GM23338 (cell line): ENCODE results near the gene HDC. TPM values are rescaled to one million over a fixed set of nuclear protein-coding genes. Genes with fewer than 3 reads are reported as not detected.

ENCODE experiments used
- ATAC-seq: fragments of 200-7000 bp; cut with Tn5 transposase; 3 replicates; pipeline ENCODE4 v1.9.1; 2020
- DNase-seq: peaks from one replicate; pipeline ENCODE4 v3.0.0-alpha.2; 2015; ENCODE audit warnings: low spot score
- H2AFZ ChIP-seq: fragments of 200-600 bp; sonication (generic); 2 replicates; pipeline ENCODE4 v1.8.0; 2016; ENCODE audit warnings: antibody characterized with exemption, mild to moderate bottlenecking, moderate library complexity
- H3F3A ChIP-seq: fragments of 200-600 bp; sonication (generic); replicated peaks from 2 replicates; pipeline ENCODE4 v1.8.0; 2017; ENCODE audit warnings: antibody characterized with exemption, mixed run types, low read depth
- H3K27ac ChIP-seq: fragments of 200-600 bp; sonication (generic); 2 replicates; pipeline ENCODE4 v1.6.1; 2016; ENCODE audit warnings: low read depth
- H3K27me3 ChIP-seq: fragments of 200-600 bp; sonication (generic); 2 replicates; pipeline ENCODE4 v1.8.0; 2016; ENCODE audit warnings: mild to moderate bottlenecking, mixed run types, moderate library complexity; ENCODE audit not compliant: insufficient read depth
- H3K36me3 ChIP-seq: fragments of 200-600 bp; sonication (generic); 2 replicates; pipeline ENCODE4 v1.8.0; 2016; ENCODE audit warnings: mild to moderate bottlenecking; ENCODE audit not compliant: insufficient read depth
- H3K4me1 ChIP-seq: fragments of 200-600 bp; sonication (generic); 2 replicates; pipeline ENCODE4 v1.8.0; 2016; ENCODE audit warnings: mild to moderate bottlenecking, moderate library complexity; ENCODE audit not compliant: insufficient read depth
- H3K4me2 ChIP-seq: fragments of 200-600 bp; sonication (generic); 2 replicates; pipeline ENCODE4 v1.7.1; 2017; ENCODE audit warnings: mixed run types
- H3K4me3 ChIP-seq: fragments of 200-600 bp; sonication (generic); 2 replicates; pipeline ENCODE4 v1.6.1; 2016; ENCODE audit warnings: mixed run types
- H3K79me2 ChIP-seq: fragments of 200-600 bp; sonication (generic); replicated peaks from 2 replicates; pipeline ENCODE4 v1.8.0; 2017; ENCODE audit warnings: mild to moderate bottlenecking; ENCODE audit not compliant: insufficient read depth
- H3K9me2 ChIP-seq: fragments of 200-600 bp; sonication (generic); 2 replicates; pipeline ENCODE4 v1.8.0; 2017; ENCODE audit not compliant: insufficient read depth
- H4K20me1 ChIP-seq: fragments of 200-600 bp; sonication (generic); replicated peaks from 2 replicates; pipeline ENCODE4 v1.8.0; 2017; ENCODE audit warnings: mild to moderate bottlenecking; ENCODE audit not compliant: insufficient read depth
- H3K27ac Mint-ChIP-seq: 2 replicates; pipeline ENCODE4 v1.8.0; 2020; ENCODE audit warnings: inconsistent platforms, mild to moderate bottlenecking, moderate library complexity, mixed read lengths
- H3K27me3 Mint-ChIP-seq: 3 replicates; pipeline ENCODE4 v1.8.0; 2022; ENCODE audit warnings: low read depth, mild to moderate bottlenecking, moderate library complexity, mixed read lengths, inconsistent platforms; ENCODE audit not compliant: insufficient read depth, poor library complexity
- H3K36me3 Mint-ChIP-seq: 3 replicates; pipeline ENCODE4 v1.8.0; 2021; ENCODE audit warnings: low read depth, mild to moderate bottlenecking, inconsistent platforms, moderate library complexity, mixed read lengths
- H3K4me1 Mint-ChIP-seq: 3 replicates; pipeline ENCODE4 v1.8.0; 2020; ENCODE audit warnings: mild to moderate bottlenecking, inconsistent platforms, mixed read lengths
- H3K4me3 Mint-ChIP-seq: 3 replicates; pipeline ENCODE4 v1.8.0; 2021; ENCODE audit warnings: moderate library complexity, mild to moderate bottlenecking, inconsistent platforms, mixed read lengths
- H3K9me3 Mint-ChIP-seq: 3 replicates; pipeline ENCODE4 v1.8.0; 2020; ENCODE audit warnings: moderate library complexity, mild to moderate bottlenecking, inconsistent platforms, mixed read lengths
- CREB1 ChIP-seq: fragments of 250-450 bp; sonication (Bioruptor Pico); IDR thresholded peaks from 2 replicates; pipeline ENCODE4 v1.5.0; 2020; ENCODE audit warnings: low read depth, mild to moderate bottlenecking, moderate library complexity
- ETS1 ChIP-seq: IDR thresholded peaks from 2 replicates; pipeline ENCODE4 v1.6.1; 2016; ENCODE audit warnings: antibody characterized with exemption
- EZH2 ChIP-seq: fragments of 200-600 bp; sonication (generic); IDR thresholded peaks from one replicate; pipeline ENCODE4 v1.8.0; 2017; ENCODE audit warnings: antibody characterized with exemption, mild to moderate bottlenecking, low read depth; ENCODE audit not compliant: unreplicated experiment
- EZH2phosphoT487 ChIP-seq: fragments of 200-600 bp; sonication (generic); IDR thresholded peaks from one replicate; pipeline ENCODE4 v1.8.1; 2018; ENCODE audit warnings: antibody characterized with exemption; ENCODE audit not compliant: unreplicated experiment
- JUNB ChIP-seq: IDR thresholded peaks from one replicate; pipeline ENCODE4 v1.6.1; 2016; ENCODE audit warnings: antibody characterized with exemption; ENCODE audit not compliant: unreplicated experiment
- NANOG ChIP-seq: IDR thresholded peaks from 2 replicates; pipeline ENCODE4 v1.6.1; 2016; ENCODE audit warnings: antibody characterized with exemption, borderline replicate concordance
- POLR2AphosphoS5 ChIP-seq: IDR thresholded peaks from 2 replicates; pipeline ENCODE4 v1.6.1; 2016; ENCODE audit warnings: antibody characterized with exemption, low read depth
- STAT1 ChIP-seq: IDR thresholded peaks from one replicate; pipeline ENCODE4 v1.6.1; 2016; ENCODE audit warnings: antibody characterized with exemption; ENCODE audit not compliant: unreplicated experiment
- ZNF114 ChIP-seq: fragments of 250-450 bp; sonication (Bioruptor Pico); IDR thresholded peaks from 2 replicates; pipeline ENCODE4 v1.5.0; 2020; ENCODE audit warnings: mild to moderate bottlenecking, moderate library complexity
- ZNF331 ChIP-seq: fragments of 250-450 bp; sonication (Bioruptor Pico); IDR thresholded peaks from 2 replicates; pipeline ENCODE4 v1.5.0; 2020; ENCODE audit warnings: low read depth, mild to moderate bottlenecking, moderate library complexity
- ZNF462 ChIP-seq: fragments of 250-450 bp; sonication (Bioruptor Pico); IDR thresholded peaks from 2 replicates; pipeline ENCODE4 v1.5.0; 2020; ENCODE audit warnings: mild to moderate bottlenecking, moderate library complexity
- polyA plus RNA-seq: library from polyadenylated mRNA; unstranded; fragments of >200 nt; fragmentation: Nextera tagmentation; extraction: Ambion mirVana; gene quantifications from 2 replicates; pipeline ENCODE4 v1.2.1, GENCODE V29; 2016
- total RNA-seq: library from RNA; depleted of rRNA; stranded (reverse); fragments of >200 nt; shearing (Covaris generic); gene quantifications from 2 replicates; pipeline ENCODE4 v1.2.3, GENCODE V29; 2014
- TF ChIP-seq, protein P1 (sequence below), 2 experiments: fragments of 200-600 bp in 1 of 2; sonication (generic) in 1 of 2; conservative IDR thresholded peaks; 2 replicates each; pipeline versions ENCODE4 v1.5.1 to v1.6.1; 2016 to 2017; ENCODE audit warnings: antibody characterized with exemption in 2 of 2, low read depth in 2 of 2, mild to moderate bottlenecking in 2 of 2, moderate library complexity in 1 of 2
- TF ChIP-seq, protein P2 (sequence below): IDR thresholded peaks from one replicate; pipeline ENCODE4 v1.6.1; 2018; ENCODE audit warnings: antibody characterized with exemption; ENCODE audit not compliant: unreplicated experiment

The HDC gene
- total and polyA plus RNA-seq, 2 experiments from 2014 or later = not detected

GRCh38 chr15:50235794-50236193 is 29.7 kb downstream of the HDC start:
- Histone ChIP-seq H3K4me1 (no peaks in the 10 kb centered on the region), H3K4me2 (no peak overlapping the region), H2AFZ (no peak overlapping the region), H3K27me3 (no peaks in the 10 kb centered on the region), H3K79me2 (no peaks in the 10 kb centered on the region), H3K9me2 (no peaks in the 10 kb centered on the region), H3K27ac (no peak overlapping the region), H3K4me3 (no peak overlapping the region), H3F3A (no peaks in the 10 kb centered on the region), H3K36me3 (no peaks in the 10 kb centered on the region), H4K20me1 (no peaks in the 10 kb centered on the region)
- TF ChIP-seq NANOG = no peak
- no peak for TF ChIP-seq EZH2
- TF ChIP-seq STAT1 = no peak
- no peak for TF ChIP-seq ETS1
- no peak for TF ChIP-seq ZNF114 (CRISPR knock-in tag)
- TF ChIP-seq, protein P1, sequence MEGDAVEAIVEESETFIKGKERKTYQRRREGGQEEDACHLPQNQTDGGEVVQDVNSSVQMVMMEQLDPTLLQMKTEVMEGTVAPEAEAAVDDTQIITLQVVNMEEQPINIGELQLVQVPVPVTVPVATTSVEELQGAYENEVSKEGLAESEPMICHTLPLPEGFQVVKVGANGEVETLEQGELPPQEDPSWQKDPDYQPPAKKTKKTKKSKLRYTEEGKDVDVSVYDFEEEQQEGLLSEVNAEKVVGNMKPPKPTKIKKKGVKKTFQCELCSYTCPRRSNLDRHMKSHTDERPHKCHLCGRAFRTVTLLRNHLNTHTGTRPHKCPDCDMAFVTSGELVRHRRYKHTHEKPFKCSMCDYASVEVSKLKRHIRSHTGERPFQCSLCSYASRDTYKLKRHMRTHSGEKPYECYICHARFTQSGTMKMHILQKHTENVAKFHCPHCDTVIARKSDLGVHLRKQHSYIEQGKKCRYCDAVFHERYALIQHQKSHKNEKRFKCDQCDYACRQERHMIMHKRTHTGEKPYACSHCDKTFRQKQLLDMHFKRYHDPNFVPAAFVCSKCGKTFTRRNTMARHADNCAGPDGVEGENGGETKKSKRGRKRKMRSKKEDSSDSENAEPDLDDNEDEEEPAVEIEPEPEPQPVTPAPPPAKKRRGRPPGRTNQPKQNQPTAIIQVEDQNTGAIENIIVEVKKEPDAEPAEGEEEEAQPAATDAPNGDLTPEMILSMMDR (conservative IDR thresholded peaks at IDR 0.05; ENCODE audit: low read depth in 2 of 2) = no peak
- TF ChIP-seq CREB1 (CRISPR knock-in tag) = no peak
- no peak for TF ChIP-seq POLR2AphosphoS5
- no peak for TF ChIP-seq ZNF331 (CRISPR knock-in tag)
- TF ChIP-seq ZNF462 (CRISPR knock-in tag) = no peak
- TF ChIP-seq, protein P2, sequence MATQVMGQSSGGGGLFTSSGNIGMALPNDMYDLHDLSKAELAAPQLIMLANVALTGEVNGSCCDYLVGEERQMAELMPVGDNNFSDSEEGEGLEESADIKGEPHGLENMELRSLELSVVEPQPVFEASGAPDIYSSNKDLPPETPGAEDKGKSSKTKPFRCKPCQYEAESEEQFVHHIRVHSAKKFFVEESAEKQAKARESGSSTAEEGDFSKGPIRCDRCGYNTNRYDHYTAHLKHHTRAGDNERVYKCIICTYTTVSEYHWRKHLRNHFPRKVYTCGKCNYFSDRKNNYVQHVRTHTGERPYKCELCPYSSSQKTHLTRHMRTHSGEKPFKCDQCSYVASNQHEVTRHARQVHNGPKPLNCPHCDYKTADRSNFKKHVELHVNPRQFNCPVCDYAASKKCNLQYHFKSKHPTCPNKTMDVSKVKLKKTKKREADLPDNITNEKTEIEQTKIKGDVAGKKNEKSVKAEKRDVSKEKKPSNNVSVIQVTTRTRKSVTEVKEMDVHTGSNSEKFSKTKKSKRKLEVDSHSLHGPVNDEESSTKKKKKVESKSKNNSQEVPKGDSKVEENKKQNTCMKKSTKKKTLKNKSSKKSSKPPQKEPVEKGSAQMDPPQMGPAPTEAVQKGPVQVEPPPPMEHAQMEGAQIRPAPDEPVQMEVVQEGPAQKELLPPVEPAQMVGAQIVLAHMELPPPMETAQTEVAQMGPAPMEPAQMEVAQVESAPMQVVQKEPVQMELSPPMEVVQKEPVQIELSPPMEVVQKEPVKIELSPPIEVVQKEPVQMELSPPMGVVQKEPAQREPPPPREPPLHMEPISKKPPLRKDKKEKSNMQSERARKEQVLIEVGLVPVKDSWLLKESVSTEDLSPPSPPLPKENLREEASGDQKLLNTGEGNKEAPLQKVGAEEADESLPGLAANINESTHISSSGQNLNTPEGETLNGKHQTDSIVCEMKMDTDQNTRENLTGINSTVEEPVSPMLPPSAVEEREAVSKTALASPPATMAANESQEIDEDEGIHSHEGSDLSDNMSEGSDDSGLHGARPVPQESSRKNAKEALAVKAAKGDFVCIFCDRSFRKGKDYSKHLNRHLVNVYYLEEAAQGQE = no peak
- TF ChIP-seq JUNB = no peak
- TF ChIP-seq EZH2phosphoT487 = no peak
- H3K27me3 Mint-ChIP-seq = no peaks in the 10 kb centered on the region
- peak overlapping the region; percentile 66 for H3K27ac Mint-ChIP-seq
- H3K36me3 Mint-ChIP-seq = no peaks in the 10 kb centered on the region
- peaks cover 5% of the 10 kb centered on the region; the same call in 1 of the 3 replicates for H3K4me1 Mint-ChIP-seq
- no peak for DNase-seq
- no peak for ATAC-seq
- no peaks in the 10 kb centered on the region for H3K9me3 Mint-ChIP-seq
- H3K4me3 Mint-ChIP-seq = no peak overlapping the region
